GM19351 (cell line): ENCODE results near the gene STMND1.

Experiments
- ATAC-seq: cut with Tn5 transposase; IDR thresholded peaks from one replicate; pipeline ENCODE4 v1.9.1; 2021; ENCODE audit warnings: mild to moderate bottlenecking, moderate library complexity; ENCODE audit not compliant: unreplicated experiment

The STMND1 gene

GRCh38 chr6:17097982-17098381 is 3.9 kb upstream of the STMND1 start:
- ATAC-seq = no peak

DNA sequence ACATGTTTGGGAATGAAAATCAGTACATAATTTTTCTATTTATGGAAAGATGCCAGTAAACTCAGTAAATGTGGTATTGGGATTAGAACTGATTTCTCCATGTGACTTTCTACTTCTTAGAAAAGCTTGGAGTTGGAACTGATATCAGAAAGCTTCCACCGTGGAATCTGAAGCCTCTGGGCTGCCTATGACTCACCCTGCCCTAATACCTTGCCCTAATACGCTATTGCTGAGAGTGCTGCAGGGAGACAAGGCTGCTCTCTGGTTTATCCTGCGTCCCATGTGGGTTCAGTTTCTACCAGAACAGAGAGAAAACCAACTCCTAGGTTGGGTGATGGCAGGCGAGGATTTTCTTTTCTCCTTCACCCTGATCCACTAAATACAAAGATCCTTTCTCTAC is 3.3 kb upstream of the STMND1 start:
- ATAC-seq = no peak

DNA sequence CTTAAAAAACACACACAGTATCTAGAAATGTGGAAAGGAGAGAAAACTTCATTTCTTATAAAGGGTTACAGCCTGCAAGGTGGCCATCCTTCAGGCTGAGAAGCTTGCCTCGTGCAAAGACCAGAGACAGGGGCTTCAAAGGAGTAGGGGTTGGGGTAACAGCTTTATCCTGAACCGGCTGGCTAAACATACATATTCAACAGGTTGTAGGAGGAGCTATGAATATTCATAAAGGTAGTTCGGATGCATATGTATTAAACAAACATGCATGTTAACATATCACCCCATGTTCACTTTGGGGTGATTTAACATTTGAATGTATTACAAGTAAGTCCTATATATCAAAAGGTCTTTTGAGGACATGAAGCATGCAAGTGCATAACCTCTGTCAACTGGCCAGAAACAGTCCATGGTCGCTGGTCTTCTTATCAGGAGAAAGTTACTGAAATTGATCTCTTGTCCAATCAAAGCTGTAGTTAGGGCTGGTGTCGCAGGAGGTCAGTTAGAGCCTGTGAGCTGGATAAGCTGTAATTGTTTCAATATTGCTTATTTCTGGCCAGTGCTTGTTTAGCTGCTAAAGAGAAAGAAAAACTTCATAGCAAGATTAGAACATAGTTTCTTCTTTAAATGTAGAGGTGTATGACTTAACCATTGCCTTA is 2.3 kb upstream of the STMND1 start:
- no peak for ATAC-seq

DNA sequence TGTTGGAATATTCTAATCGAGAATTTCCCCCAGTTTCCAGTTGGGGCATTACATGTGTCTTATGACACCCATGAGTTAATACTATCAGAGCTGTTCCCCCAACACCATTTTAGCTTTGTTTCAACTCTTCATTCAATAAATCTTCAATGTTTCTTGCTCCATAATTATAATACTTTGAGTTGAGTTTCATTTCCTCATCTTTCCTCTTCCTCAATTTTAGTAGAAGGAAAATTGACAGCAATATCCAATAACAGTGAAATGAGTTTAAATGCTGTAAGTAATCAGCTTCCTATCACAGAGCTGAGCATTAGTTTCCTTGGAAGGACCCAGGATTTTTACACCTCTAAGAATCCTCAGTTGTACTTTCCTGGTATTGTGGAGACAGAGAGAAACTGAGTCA is 1.0 kb upstream of the STMND1 start:
- ATAC-seq = no peak

GRCh38 chr6:17102258-17102870 is 514 bp downstream of the STMND1 start:
- ATAC-seq = no peak

DNA sequence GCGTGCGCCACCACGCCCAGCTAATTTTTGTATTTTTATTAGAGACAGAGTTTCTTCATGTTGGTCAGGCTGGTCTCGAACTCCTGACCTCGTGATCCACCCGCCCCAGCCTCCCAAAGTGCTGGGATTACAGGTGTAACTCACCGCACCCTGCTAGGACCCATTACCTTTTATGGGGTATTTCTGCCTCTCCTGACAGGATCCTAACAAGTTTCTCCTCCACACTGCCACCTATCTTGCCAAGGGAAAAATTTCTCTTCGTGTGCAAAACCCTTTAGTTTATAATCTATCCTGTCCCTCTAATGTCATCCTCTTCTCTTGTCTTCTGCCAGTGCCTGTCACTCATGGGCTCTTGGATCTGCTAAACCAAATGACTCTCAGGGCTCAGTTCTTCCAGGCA is 1.9 kb downstream of the STMND1 start:
- ATAC-seq = no peak

DNA sequence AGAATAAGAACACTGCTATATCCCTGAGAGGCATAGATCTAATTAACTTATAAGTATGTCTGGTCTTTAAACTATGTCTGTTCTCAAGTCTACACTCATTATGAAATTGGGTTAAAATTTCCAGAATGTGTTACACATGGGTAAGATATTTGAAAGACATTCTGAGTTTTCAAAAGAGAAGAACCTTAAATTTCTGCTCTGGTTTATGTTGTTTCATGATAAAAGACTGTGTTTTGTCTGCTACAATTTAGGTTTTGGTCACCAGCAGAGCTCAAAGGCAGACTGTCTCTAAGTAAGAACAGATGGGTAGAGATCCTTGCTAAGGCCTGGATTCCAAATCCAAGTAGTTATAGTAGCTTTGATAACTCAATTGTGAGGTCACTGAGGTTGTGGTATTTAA is 6.0 kb downstream of the STMND1 start:
- no peak for ATAC-seq

- no peak for ATAC-seq
Observed at GRCh38 chr6:17115251-17116116, 13.6 kb downstream of the STMND1 start.

GRCh38 chr6:17116117-17116440 is 14.2 kb downstream of the STMND1 start:
- ATAC-seq = no peak

GRCh38 chr6:17120019-17120418 is 18.2 kb downstream of the STMND1 start:
- no peak for ATAC-seq

DNA sequence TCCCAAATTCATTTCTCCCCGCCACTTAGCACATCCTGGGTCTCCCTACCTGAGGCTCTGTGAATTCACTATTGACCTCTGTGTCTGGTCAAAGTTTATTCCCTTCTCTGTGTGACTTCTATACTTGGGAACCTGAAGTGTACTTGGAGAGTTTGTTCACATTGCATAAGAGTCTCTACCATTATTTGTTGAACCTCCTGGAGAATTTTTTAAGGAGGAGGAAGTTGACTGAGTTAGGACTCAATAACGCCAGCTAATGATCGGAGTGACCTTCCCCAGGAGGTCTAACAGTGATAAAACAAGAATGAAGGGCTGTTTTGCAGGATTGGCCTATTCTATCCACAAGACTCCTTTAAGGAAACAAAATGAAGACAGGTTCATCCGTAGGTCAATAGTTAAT is 23.6 kb downstream of the STMND1 start:
- no peak for ATAC-seq

GRCh38 chr6:17130786-17131185 is 28.9 kb downstream of the STMND1 start:
- ATAC-seq = no peak

DNA sequence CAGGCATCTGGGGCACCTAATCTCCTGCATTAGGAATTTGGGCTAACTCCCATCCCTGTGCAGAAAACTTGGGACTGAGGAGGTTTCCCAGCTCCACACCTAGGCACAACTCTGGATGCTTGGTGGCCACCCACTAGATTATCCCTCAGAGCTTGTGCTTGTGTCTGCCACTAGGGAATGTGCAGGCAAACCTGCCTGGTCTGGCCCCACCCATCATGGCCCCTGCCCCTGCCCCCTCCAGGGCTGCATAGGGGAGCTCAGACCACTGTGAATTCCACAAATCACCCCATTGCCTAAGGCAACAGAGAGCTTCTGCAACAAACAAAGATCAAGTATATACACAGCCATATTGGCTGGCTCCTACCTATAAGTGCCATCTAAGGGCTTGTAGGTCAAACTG is 31.1 kb downstream of the STMND1 start:
- no peak for ATAC-seq

DNA sequence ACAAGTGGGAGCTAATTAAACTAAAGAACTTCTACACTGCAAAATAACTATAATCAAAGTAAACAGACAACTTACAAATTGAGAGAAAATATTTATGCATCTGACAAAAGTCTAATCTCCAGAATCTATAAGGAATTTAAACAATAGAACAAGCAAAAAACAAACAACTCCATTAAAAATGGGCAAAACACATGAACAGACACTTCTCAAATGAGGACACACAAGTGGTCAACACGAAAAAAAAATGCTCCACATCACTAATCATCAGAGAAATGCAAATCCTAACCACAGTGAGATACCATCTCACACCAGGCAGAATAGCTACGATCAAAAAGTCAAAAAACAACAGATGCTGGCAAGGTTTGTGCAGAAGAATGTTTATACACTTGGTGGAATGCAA is 36.2 kb downstream of the STMND1 start:
- ATAC-seq = no peak

- no peak for ATAC-seq
Observed at GRCh38 chr6:17144016-17144415, 42.2 kb downstream of the STMND1 start.

- ATAC-seq = no peak
Observed at GRCh38 chr6:17149571-17149970, 47.7 kb downstream of the STMND1 start.

DNA sequence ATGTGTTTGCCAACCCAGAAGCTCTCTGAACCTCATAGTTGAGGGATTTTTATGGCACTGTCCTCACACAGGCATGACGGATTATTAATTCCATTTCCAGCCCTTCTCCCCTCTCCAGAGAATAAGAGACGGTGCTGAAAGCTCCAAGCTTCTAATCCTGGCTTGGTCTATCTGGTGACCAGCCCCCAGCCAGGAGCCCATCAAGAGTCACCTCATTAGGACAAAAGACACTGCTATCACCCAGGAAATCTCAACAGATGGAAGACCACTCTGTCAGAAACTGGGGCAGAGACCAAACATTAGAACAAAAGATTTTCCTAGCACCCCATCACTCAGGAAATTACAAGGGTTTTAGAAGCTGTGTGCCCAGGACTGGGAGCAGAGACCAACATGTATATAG is 48.2 kb downstream of the STMND1 start:
- no peak for ATAC-seq

DNA sequence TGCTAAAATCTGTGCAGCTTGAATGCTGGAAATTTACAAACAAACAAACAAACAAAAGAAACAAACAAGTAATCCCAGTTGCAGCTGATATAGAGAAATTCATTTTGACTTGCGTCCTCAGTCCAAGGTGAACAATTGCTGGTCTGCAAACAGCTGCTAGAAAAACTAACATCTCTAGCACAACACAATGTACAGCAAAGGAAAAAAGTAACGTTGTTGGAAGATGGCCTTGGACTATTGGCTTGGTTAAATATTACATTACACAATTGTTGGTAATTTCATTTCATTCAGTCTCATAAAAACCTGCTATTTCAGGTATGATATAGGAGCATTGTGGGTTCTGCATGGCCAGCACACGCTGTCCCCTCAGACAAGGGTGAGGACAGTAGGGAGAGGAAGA is 50.0 kb downstream of the STMND1 start:
- no peak for ATAC-seq

DNA sequence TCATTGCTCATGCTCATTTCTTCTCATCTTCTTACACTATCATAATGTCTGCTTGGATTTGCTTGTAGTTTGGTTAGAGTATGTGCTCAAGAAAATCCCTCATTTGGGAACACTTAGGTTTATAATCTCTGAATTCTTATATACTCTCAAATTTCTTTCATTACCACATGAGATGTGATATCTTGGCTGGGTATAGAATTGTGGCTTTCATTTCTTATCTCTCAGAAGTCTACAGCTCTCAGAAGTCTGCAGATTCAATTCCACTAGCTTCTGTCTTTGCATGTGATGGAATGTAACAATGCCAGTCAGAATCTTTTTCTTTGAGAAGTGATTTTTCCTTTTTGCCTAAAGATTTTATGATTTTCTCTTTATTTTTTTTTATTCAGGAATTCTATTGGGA is 50.9 kb downstream of the STMND1 start:
- no peak for ATAC-seq

GRCh38 chr6:17156112-17156921 is 54.5 kb downstream of the STMND1 start:
- no peak for ATAC-seq

GRCh38 chr6:17156966-17157365 is 55.1 kb downstream of the STMND1 start:
- ATAC-seq = no peak
